HAP-1 (cell line): ENCODE results near the gene LDOC1.

Experiments
- DNase-seq, 2 experiments: peaks; one replicate each; pipeline ENCODE4 v3.0.0-alpha.2; 2016 to 2020; ENCODE audit warnings: low spot score in 2 of 2
- H3K27me3 ChIP-seq: fragments of 250-450 bp; sonication (Bioruptor Pico); 2 replicates; pipeline ENCODE4 v1.5.1; 2020; ENCODE audit warnings: low read depth, mild to moderate bottlenecking, moderate library complexity
- H3K36me3 ChIP-seq: fragments of 250-450 bp; sonication (Bioruptor Pico); replicated peaks from 2 replicates; pipeline ENCODE4 v1.5.1; 2020; ENCODE audit warnings: mild to moderate bottlenecking
- H3K4me1 ChIP-seq: fragments of 250-450 bp; sonication (Bioruptor Pico); 2 replicates; pipeline ENCODE4 v1.5.1; 2020; ENCODE audit warnings: mild to moderate bottlenecking
- H3K4me3 ChIP-seq: fragments of 250-450 bp; sonication (Bioruptor Pico); 2 replicates; pipeline ENCODE4 v1.5.1; 2020; ENCODE audit warnings: mild to moderate bottlenecking, moderate library complexity
- H3K9me3 ChIP-seq: fragments of 250-450 bp; sonication (Bioruptor Pico); 2 replicates; pipeline ENCODE4 v1.5.1; 2020; ENCODE audit warnings: mild to moderate bottlenecking, moderate library complexity
- in situ Hi-C: fragments of 300-500 bp; cut with MboI; formaldehyde crosslinking; loops from 3 replicates; pipeline ENCODE4 v1.14.3; 2020; ENCODE audit warnings: low sequenced_read_pairs, inconsistent platforms, mixed read lengths

Gene LDOC1

DNA sequence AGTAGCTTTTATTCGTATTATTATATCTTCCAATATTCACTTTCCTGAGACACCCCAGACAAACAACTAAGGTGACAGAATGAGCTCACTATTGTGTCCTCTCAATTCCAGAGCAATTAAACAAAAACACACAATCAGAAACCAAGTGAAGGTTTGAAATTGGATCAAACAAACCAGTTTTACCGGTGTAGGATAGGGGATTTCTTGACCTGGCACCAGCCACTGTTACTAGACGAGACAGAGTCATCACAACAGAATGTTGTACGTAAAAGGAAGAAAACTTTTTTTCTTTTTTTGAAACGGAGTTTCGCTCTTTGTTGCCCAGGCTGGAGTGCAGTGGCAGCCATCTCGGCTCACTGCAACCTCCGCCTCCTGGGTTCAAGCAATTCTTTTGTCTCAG is 43.7 kb downstream of the LDOC1 start:
- peaks cover 3% of the 10 kb centered on the region; the same call in 1 of the 2 replicates for H3K4me1 ChIP-seq
- in situ Hi-C loops: no loop called here
- H3K27me3 ChIP-seq: no peaks in the 10 kb centered on the region
- no peak overlapping the region for H3K4me3 ChIP-seq
- H3K9me3 ChIP-seq: no peaks in the 10 kb centered on the region
- H3K36me3 ChIP-seq: no peaks in the 10 kb centered on the region
- no peak for DNase-seq

DNA sequence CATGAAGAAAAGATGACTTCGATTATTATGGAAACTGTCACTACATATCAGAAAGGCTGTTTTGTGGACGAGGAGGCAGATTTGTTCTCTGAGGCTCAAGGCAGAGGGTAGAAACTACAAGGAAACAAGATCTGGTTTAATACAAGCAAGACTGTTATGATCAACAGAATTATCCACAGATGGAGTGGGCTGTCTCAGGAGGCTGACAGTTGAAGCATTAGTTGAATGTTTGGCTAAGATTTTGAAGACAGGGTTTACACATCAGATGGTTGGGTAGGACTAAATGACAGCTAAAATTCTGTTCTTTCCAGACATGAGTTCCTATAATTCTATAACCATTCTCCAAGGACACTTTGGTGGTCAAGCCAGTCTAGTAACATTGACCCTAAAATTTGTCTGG is 49.8 kb downstream of the LDOC1 start:
- H3K4me1 ChIP-seq: no peaks in the 10 kb centered on the region
- H3K36me3 ChIP-seq: no peaks in the 10 kb centered on the region
- no peaks in the 10 kb centered on the region for H3K27me3 ChIP-seq
- no peak for DNase-seq
- H3K9me3 ChIP-seq: no peaks in the 10 kb centered on the region
- H3K4me3 ChIP-seq: no peak overlapping the region
- in situ Hi-C loops: no loop called here
